ENCODE data around the gene SLC11A1.

The SLC11A1 gene, protein sequence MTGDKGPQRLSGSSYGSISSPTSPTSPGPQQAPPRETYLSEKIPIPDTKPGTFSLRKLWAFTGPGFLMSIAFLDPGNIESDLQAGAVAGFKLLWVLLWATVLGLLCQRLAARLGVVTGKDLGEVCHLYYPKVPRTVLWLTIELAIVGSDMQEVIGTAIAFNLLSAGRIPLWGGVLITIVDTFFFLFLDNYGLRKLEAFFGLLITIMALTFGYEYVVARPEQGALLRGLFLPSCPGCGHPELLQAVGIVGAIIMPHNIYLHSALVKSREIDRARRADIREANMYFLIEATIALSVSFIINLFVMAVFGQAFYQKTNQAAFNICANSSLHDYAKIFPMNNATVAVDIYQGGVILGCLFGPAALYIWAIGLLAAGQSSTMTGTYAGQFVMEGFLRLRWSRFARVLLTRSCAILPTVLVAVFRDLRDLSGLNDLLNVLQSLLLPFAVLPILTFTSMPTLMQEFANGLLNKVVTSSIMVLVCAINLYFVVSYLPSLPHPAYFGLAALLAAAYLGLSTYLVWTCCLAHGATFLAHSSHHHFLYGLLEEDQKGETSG

DNA sequence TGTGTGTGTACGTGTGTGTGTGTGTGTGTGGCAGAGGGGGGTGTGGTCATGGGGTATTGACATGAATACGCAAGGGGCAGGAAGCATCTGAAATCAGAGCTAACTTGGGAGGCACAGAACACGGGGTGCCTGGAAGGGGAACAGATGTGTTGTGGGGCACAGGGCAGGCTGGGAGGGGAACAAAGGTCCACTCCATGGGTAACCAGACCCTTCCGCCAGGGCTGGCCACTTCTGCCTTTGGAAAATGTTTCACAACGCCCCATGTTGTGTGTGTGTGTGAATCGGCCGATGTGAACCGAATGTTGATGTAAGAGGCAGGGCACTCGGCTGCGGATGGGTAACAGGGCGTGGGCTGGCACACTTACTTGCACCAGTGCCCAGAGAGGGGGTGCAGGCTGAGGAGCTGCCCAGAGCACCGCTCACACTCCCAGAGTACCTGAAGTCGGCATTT, at the start of gene SLC11A1:
Gene SLC11A1, plus strand, starts transcription at position 358 of the 451 bp plus-strand sequence. CDS start 96 bp downstream, outside the sequence.
- DNase-seq (ENCODE audit: low read depth in 2 of 2): no peak

GRCh38 chr2:218332288-218332687, 49.8 kb upstream of the SLC11A1 start:
- DNase-seq (ENCODE audit: low read depth in 2 of 2): no peak

- DNase-seq (ENCODE audit: low read depth in 2 of 2): no peak
Measured at GRCh38 chr2:218332920-218333645, 49.0 kb upstream of the SLC11A1 start.

DNA sequence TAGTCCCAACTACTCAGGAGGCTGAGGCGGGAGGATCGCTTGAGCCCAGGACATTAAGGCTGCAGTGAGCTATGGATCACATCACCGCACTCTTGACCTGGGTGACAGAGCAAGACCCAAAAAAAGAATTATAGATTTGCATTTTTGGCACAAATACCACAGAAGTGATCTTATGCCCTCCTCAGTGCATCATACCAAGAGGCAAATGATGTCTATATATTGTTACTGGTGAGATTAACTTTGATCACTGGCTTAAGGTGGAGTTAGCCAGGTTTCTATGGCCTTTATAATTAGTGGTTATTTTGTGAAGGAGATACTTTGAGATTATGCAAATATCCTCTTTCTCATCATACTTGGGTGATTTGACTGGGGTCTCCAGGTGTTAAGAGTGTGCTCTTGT, 47.5 kb upstream of the SLC11A1 start:
- no peak for DNase-seq (ENCODE audit: low read depth in 2 of 2)

- no peak for DNase-seq (ENCODE audit: low read depth in 2 of 2)
Measured at GRCh38 chr2:218340656-218341055, 41.4 kb upstream of the SLC11A1 start.

DNA sequence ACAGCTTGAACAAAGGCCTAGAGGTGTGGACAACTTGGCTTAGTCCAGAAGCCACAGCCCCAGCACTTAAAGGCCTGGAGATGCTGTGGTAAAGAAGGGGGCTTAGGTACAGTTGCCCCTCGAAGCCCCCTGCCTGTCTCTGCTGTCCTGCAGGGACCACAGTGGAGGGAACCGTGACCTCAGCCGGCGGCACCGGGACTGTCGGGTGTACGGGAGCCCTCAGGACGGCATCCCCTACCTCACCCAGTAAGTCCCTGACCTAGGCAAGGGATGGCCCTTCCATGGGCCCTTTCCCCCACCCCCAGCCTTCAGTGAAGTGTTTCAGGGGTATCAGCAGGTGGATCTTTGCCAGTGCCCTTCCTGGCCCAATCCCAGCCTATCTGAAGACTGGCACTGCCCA, 40.7 kb upstream of the SLC11A1 start:
- no peak for DNase-seq (ENCODE audit: low read depth in 2 of 2)

GRCh38 chr2:218342837-218343236, 39.2 kb upstream of the SLC11A1 start:
- DNase-seq (ENCODE audit: low read depth in 2 of 2): no peak

GRCh38 chr2:218343591-218343990, 38.5 kb upstream of the SLC11A1 start:
- DNase-seq (ENCODE audit: low read depth in 2 of 2): no peak

GRCh38 chr2:218344090-218344754, 37.9 kb upstream of the SLC11A1 start:
- DNase-seq (ENCODE audit: low read depth in 2 of 2): no peak

GRCh38 chr2:218344755-218345417, 37.2 kb upstream of the SLC11A1 start:
- DNase-seq (ENCODE audit: low read depth in 2 of 2): no peak

DNA sequence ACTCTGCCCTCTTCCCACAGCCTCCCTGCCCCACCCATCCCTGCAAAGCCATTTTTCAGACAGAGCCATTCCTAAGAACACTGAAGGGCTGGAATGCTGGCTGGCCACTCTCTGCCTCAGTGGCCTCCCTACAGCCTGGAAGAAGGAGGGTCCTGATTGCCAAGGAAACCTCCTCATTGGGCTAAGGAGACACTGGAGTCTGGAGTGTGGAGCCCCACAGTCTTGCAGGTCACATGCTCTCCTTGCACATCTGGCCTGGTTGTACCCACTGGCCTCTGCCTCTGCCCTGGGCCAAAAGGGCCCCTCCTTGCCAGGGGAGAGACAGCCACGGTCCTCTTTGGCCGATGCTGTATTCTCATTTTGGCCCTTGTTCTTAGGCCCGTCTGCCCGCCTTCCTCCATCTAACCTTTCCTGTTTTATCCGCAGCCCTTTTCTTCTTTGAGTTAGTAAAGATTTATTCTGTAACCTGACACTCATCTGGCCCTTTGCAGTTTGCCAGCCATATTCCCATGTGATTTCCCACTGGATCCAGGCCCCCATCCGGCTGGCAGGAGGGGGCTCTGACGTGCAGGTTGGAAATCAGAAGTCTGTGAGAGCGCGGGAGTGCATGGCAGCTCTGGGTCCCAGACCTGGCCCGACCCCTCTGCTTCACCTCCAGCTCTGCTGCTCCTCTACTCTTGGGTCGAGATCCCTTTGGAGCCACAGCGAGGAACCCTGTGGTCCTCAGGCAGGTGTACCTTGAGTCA, 36.4 kb upstream of the SLC11A1 start:
- no peak for DNase-seq (ENCODE audit: low read depth in 2 of 2)

DNA sequence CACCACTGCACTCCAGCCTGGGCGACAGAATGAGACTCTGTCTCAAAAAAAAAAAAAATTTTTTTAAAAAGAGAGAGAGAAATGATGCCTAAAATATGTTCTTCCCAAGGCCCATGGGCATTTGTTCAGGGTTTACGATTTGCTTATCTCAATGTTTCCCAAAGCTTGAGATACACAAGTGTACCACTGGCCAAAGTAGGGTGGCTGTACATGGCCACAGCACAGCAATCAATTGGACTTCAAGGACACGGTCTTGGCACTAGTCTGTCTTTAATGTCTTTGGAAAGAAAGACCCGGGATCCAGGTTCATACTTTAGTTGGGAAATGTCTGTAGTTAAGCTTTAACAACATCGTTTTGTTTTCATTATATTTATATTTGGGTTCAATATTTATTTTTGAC, 34.9 kb upstream of the SLC11A1 start:
- no peak for DNase-seq (ENCODE audit: low read depth in 2 of 2)

GRCh38 chr2:218354045-218354444, 28.0 kb upstream of the SLC11A1 start:
- DNase-seq (ENCODE audit: low read depth in 2 of 2): no peak

- DNase-seq (ENCODE audit: low read depth in 2 of 2): no peak
Measured at GRCh38 chr2:218354850-218355443, 27.1 kb upstream of the SLC11A1 start.

GRCh38 chr2:218357236-218358177, 24.6 kb upstream of the SLC11A1 start:
- DNase-seq (ENCODE audit: low read depth in 2 of 2): no peak

- DNase-seq (ENCODE audit: low read depth in 2 of 2): no peak
Measured at GRCh38 chr2:218360453-218360852, 21.6 kb upstream of the SLC11A1 start.

- DNase-seq (ENCODE audit: low read depth in 2 of 2): no peak
Measured at GRCh38 chr2:218362606-218363005, 19.5 kb upstream of the SLC11A1 start.

GRCh38 chr2:218363736-218364135, 18.3 kb upstream of the SLC11A1 start:
- no peak for DNase-seq (ENCODE audit: low read depth in 2 of 2)

GRCh38 chr2:218364196-218364595, 17.9 kb upstream of the SLC11A1 start:
- no peak for DNase-seq (ENCODE audit: low read depth in 2 of 2)

All from activated CD8-positive, alpha-beta memory T cell treated with anti-CD3 and anti-CD28 coated beads for 4 hours (primary cell).